HG03457 (cell line): ENCODE data around the gene BTBD9.

Source experiments
- ATAC-seq: cut with Tn5 transposase; IDR thresholded peaks from one replicate; pipeline ENCODE4 v1.9.1; 2021; ENCODE audit warnings: moderate number of reproducible peaks; ENCODE audit not compliant: unreplicated experiment

The BTBD9 gene

GRCh38 chr6:38487423-38487822 is 152.3 kb downstream of the BTBD9 start:
- no peak for ATAC-seq

DNA sequence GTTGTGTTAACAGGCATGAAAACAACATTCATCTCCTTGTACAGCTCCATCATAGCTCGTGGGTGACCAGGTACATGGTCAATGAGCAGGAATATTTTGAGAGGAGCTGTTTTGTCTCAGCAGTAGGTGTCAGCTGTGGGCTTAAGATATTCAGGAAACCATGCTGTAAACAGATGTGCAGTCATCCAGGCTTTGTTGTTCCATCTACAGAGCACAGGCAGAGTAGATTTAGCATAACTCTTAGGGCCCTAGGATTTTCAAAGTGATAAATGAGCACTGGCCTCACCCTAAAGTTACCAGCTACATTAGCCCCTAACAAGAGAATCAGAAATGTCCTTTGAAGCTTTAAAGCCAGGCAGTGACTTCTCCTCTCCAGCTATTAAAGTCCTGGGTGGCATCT is 154.2 kb downstream of the BTBD9 start:
- no peak for ATAC-seq

GRCh38 chr6:38484656-38485055 is 155.1 kb downstream of the BTBD9 start:
- ATAC-seq: no peak

DNA sequence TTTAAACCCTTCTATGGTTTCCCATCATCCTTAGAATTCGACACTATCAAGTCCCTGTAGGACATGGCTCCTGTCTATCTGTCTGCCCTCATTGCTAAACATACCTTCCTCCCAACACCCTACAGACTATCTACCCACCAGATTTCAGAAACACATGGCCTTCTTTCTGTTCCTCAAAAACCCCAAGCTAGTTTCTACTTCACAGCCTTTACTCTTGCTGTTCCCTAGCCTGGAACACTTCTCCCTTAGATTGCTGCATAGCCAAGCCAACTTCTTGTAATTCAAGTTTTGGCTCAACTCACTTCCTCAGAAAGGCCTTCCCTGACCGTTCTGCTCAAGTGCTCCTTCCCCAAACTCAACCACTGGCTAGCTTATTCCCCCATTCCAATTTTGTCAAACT is 156.2 kb downstream of the BTBD9 start:
- no peak for ATAC-seq

DNA sequence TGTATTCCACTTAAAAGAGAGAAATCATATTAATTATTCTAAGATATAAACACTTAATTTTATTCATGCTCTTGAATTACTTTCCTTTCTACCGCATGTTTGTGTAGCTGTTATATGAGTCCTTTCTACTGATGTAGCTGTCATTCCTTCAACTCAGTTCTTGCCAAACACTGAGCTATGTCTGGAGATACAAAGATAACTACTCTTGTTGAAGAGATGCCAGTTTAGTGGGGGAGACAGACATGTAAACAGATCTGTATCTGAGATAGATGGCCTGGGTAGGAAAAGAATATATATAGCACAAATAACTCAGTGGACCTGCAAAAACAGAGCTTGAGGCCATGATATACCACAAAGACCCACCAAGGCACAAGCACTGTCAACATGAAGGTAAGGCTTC is 157.3 kb downstream of the BTBD9 start:
- no peak for ATAC-seq

DNA sequence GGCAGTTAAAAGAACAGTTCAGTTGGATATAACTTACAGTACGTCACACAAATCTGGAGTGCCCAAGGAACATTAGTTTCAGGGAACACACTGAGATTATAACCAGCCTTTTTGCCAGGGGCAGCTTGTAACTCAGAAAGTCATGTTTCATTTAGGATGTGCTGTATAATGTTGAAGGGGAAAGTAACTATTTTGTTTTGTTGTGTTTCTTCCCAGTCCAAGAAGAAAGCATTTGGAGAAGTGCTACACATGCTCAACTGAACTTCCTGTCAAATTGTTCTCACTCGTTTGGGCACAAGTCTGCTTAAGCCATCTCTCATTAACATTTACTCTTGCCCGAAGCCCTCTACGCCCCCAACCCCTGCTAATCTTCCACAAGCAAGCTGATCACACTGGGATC is 157.9 kb downstream of the BTBD9 start:
- ATAC-seq: no peak

DNA sequence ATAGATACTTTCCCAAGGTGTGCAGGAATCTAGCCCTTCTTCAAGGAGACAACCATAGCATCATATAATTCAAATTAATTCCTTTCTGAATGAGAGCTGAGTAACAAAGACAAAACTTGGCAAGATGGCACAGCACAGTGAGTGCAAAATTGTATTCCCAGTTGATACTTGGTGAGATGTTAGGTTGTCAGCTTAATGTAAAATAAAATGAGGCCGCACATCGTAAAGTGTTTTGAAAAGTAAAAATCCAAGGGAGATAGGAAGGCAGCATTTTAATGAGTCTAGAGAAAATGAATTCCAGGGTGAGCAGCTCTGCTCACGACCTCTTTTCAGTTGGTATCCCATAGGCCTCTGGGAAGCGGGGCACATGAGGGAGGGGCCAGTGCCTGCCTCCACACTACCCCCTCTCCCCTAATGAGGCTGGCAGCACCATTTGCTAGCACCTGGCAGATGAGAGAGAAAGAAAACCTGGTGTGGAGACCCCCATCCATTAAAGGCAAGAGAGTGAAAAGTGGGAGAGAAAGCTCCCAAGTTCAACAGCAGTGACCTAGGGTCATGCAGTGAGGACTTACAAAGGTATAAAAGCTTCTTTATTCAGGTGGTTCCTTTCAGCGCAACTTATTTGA is 158.4 kb downstream of the BTBD9 start:
- no peak for ATAC-seq

- no peak for ATAC-seq
Observed at GRCh38 chr6:38480036-38480435, 159.7 kb downstream of the BTBD9 start.

DNA sequence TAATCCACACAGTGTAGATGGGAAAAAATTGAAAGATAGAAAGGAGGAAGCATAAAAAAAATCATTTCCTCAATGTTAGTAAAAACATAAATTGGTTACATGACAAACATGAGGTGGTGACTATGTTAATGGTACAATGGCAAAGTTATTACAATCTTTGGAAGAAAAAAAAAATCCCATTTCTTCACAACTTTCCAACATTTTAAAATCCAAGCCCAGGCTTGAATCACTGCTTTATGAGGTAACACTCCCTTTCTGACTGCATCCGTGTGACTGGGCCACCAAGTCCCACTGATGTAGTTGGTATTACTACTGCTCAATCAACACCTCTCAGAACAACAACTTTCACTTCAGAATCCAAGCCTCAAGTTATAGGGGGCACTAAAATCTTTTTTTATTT is 160.4 kb downstream of the BTBD9 start:
- no peak for ATAC-seq

- ATAC-seq: no peak
Observed at GRCh38 chr6:38477680-38478260, 162.0 kb downstream of the BTBD9 start.

DNA sequence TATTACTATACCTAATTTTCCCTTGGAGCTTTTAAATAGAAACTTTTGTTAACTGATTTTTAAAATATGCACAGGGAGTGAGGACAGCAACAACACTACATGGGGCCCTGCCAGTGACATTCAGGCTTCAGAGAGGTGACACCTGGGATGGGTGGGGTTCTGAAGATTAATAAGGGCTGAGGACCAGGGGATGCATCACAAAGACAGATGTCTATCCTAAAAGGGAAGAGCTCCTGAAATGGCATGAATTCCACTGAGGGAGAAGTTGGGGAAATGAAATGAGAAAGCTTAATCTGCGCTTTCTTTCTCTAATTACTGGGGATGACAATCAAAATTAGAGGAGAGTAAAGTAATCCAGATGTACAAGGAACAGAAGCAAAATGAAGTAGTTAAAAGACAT is 162.8 kb downstream of the BTBD9 start:
- ATAC-seq: no peak

- no peak for ATAC-seq
Observed at GRCh38 chr6:38476141-38476540, 163.6 kb downstream of the BTBD9 start.

- ATAC-seq: no peak
Observed at GRCh38 chr6:38470548-38470947, 169.2 kb downstream of the BTBD9 start.

- no peak for ATAC-seq
Observed at GRCh38 chr6:38467566-38467965, 172.2 kb downstream of the BTBD9 start.

DNA sequence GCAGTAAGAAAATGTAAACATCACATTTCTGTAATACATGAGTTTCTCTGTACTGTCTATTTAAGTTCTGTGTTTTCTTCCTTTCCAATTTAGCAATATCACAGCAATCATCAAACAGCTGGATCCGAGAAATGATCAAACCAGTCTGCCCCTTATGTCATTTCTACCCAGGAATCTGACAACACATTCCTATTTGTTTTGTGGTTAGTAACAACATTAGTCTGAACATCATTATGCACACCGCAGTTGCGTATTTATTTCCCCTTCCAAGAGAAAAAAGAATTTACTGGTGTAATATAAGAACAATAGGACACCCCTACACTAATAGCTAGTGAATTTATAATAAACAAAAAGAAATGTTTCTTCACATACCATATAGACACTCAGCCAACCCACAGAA is 179.5 kb downstream of the BTBD9 start:
- ATAC-seq: no peak

DNA sequence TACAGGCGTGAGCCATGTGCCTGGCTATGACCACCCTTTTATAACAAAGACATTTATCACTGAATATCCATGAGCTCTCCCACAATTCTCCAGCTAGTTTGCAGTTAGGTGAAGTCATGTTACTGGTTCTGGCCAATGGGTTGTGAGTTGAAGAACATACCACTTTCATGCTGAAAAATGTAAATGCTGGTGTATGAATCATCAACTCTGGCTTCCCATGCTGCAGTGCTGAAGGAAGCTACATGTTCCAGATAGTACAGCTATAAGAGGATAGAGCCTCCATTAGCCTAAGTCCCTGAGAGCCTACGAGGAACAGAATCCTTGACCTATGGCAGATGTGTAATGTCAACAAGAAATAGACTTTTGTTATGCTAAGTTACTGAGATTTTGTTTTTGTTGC is 180.4 kb downstream of the BTBD9 start:
- no peak for ATAC-seq

DNA sequence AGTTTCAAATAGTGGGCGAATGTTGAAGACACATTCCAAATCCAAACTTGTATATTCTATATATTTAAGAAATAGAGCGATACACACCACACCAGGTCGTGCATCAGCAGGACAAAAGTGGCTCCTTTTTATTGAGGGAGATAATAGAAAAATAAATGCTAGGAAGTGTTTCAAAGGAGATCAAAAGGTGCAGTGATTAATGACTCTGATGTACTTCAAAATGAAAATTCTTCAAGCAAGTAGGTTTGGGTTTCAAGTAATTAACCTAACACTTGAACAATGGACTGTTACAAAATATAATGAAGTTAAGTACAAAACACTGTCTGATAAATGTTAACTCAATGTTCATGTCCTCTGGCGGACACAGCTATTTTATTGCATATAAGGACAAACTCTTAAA is 185.9 kb downstream of the BTBD9 start:
- no peak for ATAC-seq

DNA sequence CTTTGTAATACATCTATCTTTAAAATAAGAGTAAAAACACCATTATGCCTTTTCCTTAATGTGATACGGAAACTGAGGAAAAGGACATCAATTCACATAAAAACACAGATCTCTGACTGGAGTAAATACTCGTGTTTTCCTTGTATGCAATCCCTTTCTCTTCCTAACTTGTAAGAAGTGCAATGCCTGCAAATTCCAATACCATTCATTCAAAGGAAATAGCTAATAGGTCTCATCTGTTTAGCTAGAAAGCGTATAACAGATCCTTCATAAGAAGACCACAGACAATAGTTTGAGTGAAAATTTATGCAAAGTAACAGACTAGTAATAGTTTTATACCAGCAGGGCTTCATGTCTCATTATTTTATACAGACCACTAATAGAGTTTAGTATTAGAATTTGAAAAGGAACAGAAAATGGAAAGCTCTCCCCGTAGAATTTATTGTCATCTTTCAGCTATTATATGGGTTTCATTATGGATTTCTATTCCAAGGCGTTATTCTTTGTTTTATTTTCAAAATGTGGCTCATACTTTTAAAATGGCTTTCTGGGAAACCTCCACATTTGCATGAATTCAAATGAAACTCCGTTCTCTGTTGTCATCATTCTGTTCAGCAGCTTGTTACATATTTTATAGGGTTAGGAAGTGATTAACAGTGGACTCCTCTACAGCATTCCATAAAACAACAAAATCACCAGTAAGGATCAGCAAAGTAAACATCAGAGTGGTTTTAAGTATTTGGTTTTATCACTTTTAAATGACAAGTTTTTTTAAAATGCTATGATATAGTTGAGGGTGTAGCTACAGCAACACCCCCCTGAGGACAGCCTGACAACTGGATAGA is 186.7 kb downstream of the BTBD9 start:
- ATAC-seq: no peak

DNA sequence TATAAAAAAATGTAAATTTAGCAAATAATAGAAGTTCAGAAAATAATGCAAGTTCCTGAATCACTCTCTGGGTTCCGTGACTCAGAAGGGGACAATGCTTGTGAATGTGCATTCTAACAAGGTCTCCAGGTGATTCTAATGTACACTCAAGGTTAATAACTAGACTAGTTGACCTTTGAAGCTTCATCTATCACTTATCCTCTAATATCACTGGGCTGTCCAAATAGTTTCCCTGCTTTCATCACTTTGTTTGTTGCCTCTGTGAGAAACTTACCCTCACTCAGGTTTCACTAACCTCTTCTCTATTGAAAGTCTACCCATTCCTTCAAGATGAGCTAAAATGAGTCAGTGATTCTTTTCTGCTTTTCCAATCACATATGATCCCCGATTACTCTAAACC is 189.0 kb downstream of the BTBD9 start:
- ATAC-seq: no peak

DNA sequence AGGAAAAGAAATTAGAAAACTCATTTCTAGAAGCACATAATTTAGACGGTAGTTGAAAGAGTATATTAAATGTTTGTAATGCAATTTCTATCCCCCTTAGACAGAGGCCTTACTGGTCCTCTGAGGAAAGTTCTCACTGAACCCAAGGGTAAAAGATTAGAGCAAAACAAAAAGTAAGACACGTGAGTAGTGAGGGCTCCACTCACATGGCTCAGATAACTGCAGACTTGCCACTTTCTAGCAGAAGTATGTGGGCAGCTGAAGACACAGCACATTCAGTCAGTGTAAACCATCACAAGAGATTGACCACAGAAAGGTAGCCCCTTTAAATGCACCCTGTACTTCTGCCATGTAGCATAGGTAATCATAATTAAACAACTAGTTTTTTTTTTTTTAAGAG is 193.8 kb downstream of the BTBD9 start:
- ATAC-seq: no peak

- no peak for ATAC-seq
Observed at GRCh38 chr6:38445336-38445735, 194.4 kb downstream of the BTBD9 start.
